Mesendoderm (in vitro differentiated cells): Measurements from ENCODE around the gene UNC119.

Experiments
- DNase-seq: peaks from one replicate; pipeline ENCODE4 v3.0.0; 2013
- H2AK5ac ChIP-seq: 2 replicates; pipeline ENCODE4 v1.6.1; 2013; ENCODE audit warnings: low read length, inconsistent platforms
- H2BK120ac ChIP-seq: 2 replicates; pipeline ENCODE4 v1.6.1; 2013; ENCODE audit warnings: low read depth, mild to moderate bottlenecking, low read length, moderate library complexity, mixed read lengths
- H2BK15ac ChIP-seq: replicated peaks from 2 replicates; pipeline ENCODE4 v1.6.1; 2013; ENCODE audit warnings: low read depth, mild to moderate bottlenecking, moderate library complexity
- H2BK5ac ChIP-seq: 2 replicates; pipeline ENCODE4 v1.6.1; 2013; ENCODE audit warnings: low read length, inconsistent platforms
- H3K18ac ChIP-seq: 2 replicates; pipeline ENCODE4 v1.6.1; 2013; ENCODE audit warnings: mild to moderate bottlenecking, low read length, mixed read lengths
- H3K23ac ChIP-seq: one replicate; pipeline ENCODE4 v1.6.1; 2013; ENCODE audit warnings: low read length
- H3K27ac ChIP-seq: 2 replicates; pipeline ENCODE4 v1.5.1; 2013; ENCODE audit warnings: low read depth, mild to moderate bottlenecking, inconsistent platforms, low read length, moderate library complexity
- H3K27me3 ChIP-seq: 2 replicates; pipeline ENCODE4 v1.6.1; 2013; ENCODE audit warnings: low read length, control low read depth, mild to moderate bottlenecking, inconsistent platforms; ENCODE audit not compliant: insufficient read depth, poor library complexity
- H3K36me3 ChIP-seq: 2 replicates; pipeline ENCODE4 v1.6.1; 2013; ENCODE audit warnings: low read length, inconsistent platforms; ENCODE audit not compliant: control insufficient read depth, insufficient read depth
- H3K4ac ChIP-seq: one replicate; pipeline ENCODE4 v1.6.1; 2013; ENCODE audit warnings: low read depth, mild to moderate bottlenecking, low read length, moderate library complexity
- H3K4me1 ChIP-seq: 2 replicates; pipeline ENCODE4 v1.6.1; 2013; ENCODE audit warnings: low read depth, low read length, inconsistent platforms; ENCODE audit not compliant: control insufficient read depth
- H3K4me2 ChIP-seq: 2 replicates; pipeline ENCODE4 v1.6.1; 2013; ENCODE audit warnings: low read length
- H3K4me3 ChIP-seq: 2 replicates; pipeline ENCODE4 v1.5.1; 2013; ENCODE audit warnings: mild to moderate bottlenecking, low read length
- H3K56ac ChIP-seq: one replicate; pipeline ENCODE4 v1.6.1; 2013; ENCODE audit warnings: low read length
- H3K79me1 ChIP-seq: 2 replicates; pipeline ENCODE4 v1.6.1; 2013; ENCODE audit warnings: low read length, inconsistent platforms
- H3K79me2 ChIP-seq: 2 replicates; pipeline ENCODE4 v1.6.1; 2013; ENCODE audit warnings: mild to moderate bottlenecking, low read length; ENCODE audit not compliant: control insufficient read depth, insufficient read depth
- H3K9ac ChIP-seq: 2 replicates; pipeline ENCODE4 v1.6.1; 2013; ENCODE audit warnings: low read length, inconsistent platforms
- H4K5ac ChIP-seq: one replicate; pipeline ENCODE4 v1.6.1; 2013; ENCODE audit warnings: low read length
- H4K8ac ChIP-seq: one replicate; pipeline ENCODE4 v1.6.1; 2013; ENCODE audit warnings: low read depth, mild to moderate bottlenecking, control low read depth, low read length, moderate library complexity
- WGBS: extraction: QIAGEN DNeasy Blood & Tissue Kit; methylation state at CpG from one replicate; pipeline ENCODE4 v1.1.7; 2013; ENCODE audit warnings: low lambda C conversion rate, missing lambda C conversion rate; ENCODE audit not compliant: insufficient coverage; ENCODE audit errors: extremely low coverage; 5-methylcytosine and 5-hydroxymethylcytosine counted together

UNC119 gene

DNA sequence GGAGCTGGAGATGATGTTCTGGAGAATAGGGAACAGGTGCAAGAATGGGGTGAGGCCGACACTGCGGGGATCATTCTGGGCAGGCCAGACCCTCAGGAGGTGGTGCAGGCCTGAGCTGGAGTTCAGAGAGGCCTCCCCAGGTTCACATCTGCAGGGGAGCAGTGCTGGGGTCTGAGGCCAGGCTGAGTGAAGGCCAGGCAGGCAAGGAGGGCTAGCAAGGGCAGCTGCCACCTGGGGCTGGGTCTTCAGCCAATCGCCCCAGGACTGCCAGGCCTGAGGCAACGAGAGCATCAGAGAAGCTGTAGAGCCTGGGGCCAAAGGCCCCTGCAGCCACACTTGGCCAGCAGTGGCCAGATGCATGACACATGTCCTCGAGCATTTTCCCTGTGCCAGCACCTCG, 31.7 kb downstream of the UNC119 start:
- Histone ChIP-seq H3K4me2 (no peak overlapping the region), H3K79me1 (no peaks in the 10 kb centered on the region), H3K27ac (no peak overlapping the region), H3K4me1 (no peaks in the 10 kb centered on the region), H3K4ac (no peak overlapping the region), H3K56ac (no peak overlapping the region), H2AK5ac (no peak overlapping the region), H3K23ac (no peak overlapping the region), H3K79me2 (no peaks in the 10 kb centered on the region), H3K36me3 (no peaks in the 10 kb centered on the region), H2BK5ac (no peak overlapping the region), H4K8ac (no peak overlapping the region), H4K5ac (no peak overlapping the region), H3K4me3 (no peak overlapping the region), H3K18ac (no peak overlapping the region), H2BK15ac (no peak overlapping the region), H3K27me3 (no peaks in the 10 kb centered on the region), H3K9ac (no peak overlapping the region), H2BK120ac (no peak overlapping the region)
- DNase-seq: no peak
- WGBS: no CpG with 5 or more reads among the region's 6 CpGs

DNA sequence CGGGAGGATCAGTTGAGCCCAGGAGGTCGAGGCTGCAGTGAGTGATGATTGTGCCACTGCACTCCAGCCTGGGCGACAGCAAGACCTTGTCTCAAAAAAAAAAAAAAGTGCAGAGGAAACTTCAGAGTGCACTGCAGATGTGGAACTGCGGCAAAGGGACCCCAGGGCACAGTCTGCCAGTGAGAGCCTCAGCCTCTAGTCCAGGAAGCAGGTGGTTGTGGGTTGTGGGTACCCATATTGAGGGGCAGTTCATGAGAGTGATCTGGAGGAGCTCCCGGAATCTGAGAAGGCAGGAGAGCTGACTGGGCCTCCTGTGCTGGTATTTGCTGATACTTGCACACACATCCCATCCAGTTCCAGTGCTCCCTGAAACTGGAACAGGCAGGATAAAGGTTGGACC, 33.2 kb downstream of the UNC119 start:
- Histone ChIP-seq H3K27ac (no peak overlapping the region), H3K18ac (no peak overlapping the region), H3K9ac (no peak overlapping the region), H3K23ac (no peak overlapping the region), H2BK15ac (no peak overlapping the region), H3K36me3 (no peaks in the 10 kb centered on the region), H3K79me1 (no peaks in the 10 kb centered on the region), H2BK5ac (no peak overlapping the region), H3K79me2 (no peaks in the 10 kb centered on the region), H3K4ac (no peak overlapping the region), H4K8ac (no peak overlapping the region), H2AK5ac (no peak overlapping the region), H2BK120ac (no peak overlapping the region), H4K5ac (no peak overlapping the region), H3K27me3 (no peaks in the 10 kb centered on the region), H3K4me3 (no peak overlapping the region), H3K4me2 (no peak overlapping the region), H3K4me1 (no peaks in the 10 kb centered on the region), H3K56ac (no peak overlapping the region)
- WGBS: no CpG with 5 or more reads among the region's 5 CpGs
- DNase-seq: no peak

DNA sequence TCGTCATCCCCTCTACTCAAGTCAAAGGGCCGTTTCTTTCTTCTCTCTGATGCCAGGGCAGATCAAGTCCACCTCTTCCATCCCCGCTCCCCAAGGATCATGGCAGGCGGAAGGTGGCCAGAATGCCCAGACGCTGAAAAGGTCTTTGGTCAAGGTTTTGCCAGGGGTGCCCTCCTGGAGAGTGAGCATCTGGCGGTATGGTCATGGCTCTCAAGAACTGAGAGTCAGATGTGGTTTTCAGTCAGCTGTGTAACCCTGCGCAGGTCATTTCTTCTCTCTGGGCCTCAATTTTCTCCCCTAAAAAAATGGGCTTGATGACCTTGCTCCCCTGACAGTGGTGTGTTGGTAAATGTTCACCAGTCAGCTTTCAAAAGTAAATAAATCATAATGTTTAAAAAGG, 33.8 kb downstream of the UNC119 start:
- no peak overlapping the region for H3K4me2 ChIP-seq
- no peak overlapping the region for H2BK120ac ChIP-seq
- H3K18ac ChIP-seq: no peak overlapping the region
- no peaks in the 10 kb centered on the region for H3K4me1 ChIP-seq
- no peak overlapping the region for H4K8ac ChIP-seq
- no peak overlapping the region for H2BK15ac ChIP-seq
- no peaks in the 10 kb centered on the region for H3K79me2 ChIP-seq
- no peak overlapping the region for H2AK5ac ChIP-seq
- no peaks in the 10 kb centered on the region for H3K79me1 ChIP-seq
- no peaks in the 10 kb centered on the region for H3K27me3 ChIP-seq
- H3K4ac ChIP-seq: no peak overlapping the region
- H4K5ac ChIP-seq: no peak overlapping the region
- H3K23ac ChIP-seq: no peak overlapping the region
- no peak overlapping the region for H3K4me3 ChIP-seq
- no CpG with 5 or more reads among the region's 7 CpGs for WGBS
- H3K27ac ChIP-seq: no peak overlapping the region
- H3K56ac ChIP-seq: no peak overlapping the region
- no peak for DNase-seq
- no peak overlapping the region for H2BK5ac ChIP-seq
- no peak overlapping the region for H3K9ac ChIP-seq
- H3K36me3 ChIP-seq: no peaks in the 10 kb centered on the region

DNA sequence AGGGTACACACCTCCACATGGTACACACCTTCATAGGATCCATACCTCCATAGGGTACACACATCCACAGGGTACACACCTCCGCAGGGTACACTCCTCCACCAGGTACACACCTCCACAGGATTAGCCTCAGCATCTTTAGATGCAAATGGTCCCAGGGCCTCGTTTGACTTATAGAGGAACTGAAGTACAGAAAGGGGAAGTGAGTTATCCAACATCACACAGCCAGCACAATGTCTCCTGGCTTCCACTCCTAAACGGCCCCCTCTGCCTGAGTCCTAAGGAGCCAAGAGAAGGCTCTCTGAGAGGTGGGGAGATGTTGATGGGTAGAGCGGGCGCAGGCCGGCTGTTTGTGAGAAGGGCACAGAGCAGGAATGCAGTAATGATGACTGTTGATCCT, 34.3 kb downstream of the UNC119 start:
- Histone ChIP-seq H4K8ac (no peak overlapping the region), H3K4me2 (no peak overlapping the region), H2AK5ac (no peak overlapping the region), H3K36me3 (no peaks in the 10 kb centered on the region), H3K56ac (no peak overlapping the region), H3K27ac (no peak overlapping the region), H3K4ac (no peak overlapping the region), H3K18ac (no peak overlapping the region), H3K79me2 (no peaks in the 10 kb centered on the region), H2BK5ac (no peak overlapping the region), H3K27me3 (no peaks in the 10 kb centered on the region), H3K9ac (no peak overlapping the region), H3K4me3 (no peak overlapping the region), H3K79me1 (no peaks in the 10 kb centered on the region), H3K23ac (no peak overlapping the region), H2BK120ac (no peak overlapping the region), H3K4me1 (no peaks in the 10 kb centered on the region), H4K5ac (no peak overlapping the region), H2BK15ac (no peak overlapping the region)
- no peak for DNase-seq
- WGBS: no CpG with 5 or more reads among the region's 6 CpGs

DNA sequence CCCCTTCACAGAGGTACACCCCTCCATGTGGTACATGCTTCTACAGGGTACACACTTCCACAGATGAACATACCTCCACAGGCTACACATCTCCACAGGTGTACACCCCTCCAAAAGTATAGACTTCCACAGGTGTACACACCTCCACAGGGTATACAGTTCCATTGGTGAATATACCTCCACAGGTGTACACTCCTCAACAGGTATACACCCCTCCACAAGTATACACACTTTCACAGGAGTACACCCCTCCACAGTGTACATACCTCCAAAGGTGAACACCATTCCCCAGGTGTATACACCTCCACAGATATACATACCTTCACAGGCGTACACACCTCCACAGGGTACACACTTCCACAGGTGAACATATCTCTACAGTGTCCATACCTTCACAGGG, 36.9 kb downstream of the UNC119 start:
- no peak overlapping the region for H3K56ac ChIP-seq
- no peak overlapping the region for H3K18ac ChIP-seq
- no peak overlapping the region for H2BK120ac ChIP-seq
- H4K5ac ChIP-seq: no peak overlapping the region
- no peak overlapping the region for H4K8ac ChIP-seq
- H3K4ac ChIP-seq: no peak overlapping the region
- H3K4me2 ChIP-seq: no peak overlapping the region
- no peak overlapping the region for H3K4me3 ChIP-seq
- H2BK5ac ChIP-seq: no peak overlapping the region
- no peak overlapping the region for H3K9ac ChIP-seq
- DNase-seq: no peak
- no peaks in the 10 kb centered on the region for H3K79me2 ChIP-seq
- no CpG with 5 or more reads among the region's 1 CpG for WGBS
- no peak overlapping the region for H3K23ac ChIP-seq
- H3K79me1 ChIP-seq: no peaks in the 10 kb centered on the region
- H2BK15ac ChIP-seq: no peak overlapping the region
- H3K27me3 ChIP-seq: no peaks in the 10 kb centered on the region
- H3K36me3 ChIP-seq: no peaks in the 10 kb centered on the region
- no peaks in the 10 kb centered on the region for H3K4me1 ChIP-seq
- H3K27ac ChIP-seq: no peak overlapping the region
- H2AK5ac ChIP-seq: no peak overlapping the region

DNA sequence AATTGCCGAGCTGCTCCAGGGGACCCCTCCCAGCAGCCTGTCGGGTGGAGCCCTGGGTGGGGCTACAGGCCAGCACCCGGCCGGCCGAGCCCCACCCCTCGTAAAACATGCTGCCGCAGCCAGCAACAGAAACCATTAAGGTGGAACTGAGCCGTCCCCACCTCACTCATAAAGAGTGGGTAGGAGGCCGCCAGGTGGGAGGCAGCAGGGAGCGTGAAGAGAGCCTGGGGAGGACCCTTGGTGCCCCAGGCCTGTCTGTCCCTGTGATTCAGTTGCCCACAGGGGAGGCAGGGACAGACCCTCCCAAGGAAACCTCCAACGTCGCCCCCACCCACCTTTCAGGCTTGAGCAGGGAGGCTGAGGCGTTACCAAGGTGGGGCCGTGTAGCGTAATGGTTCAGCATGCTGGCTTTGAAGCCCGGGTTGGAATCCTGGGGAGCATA, 37.8 kb downstream of the UNC119 start:
- Histone ChIP-seq H3K36me3 (no peaks in the 10 kb centered on the region), H3K79me2 (no peaks in the 10 kb centered on the region), H3K27ac (no peak overlapping the region), H3K4me3 (no peak overlapping the region), H3K27me3 (no peaks in the 10 kb centered on the region), H3K4ac (no peak overlapping the region), H3K18ac (no peak overlapping the region), H3K4me2 (no peak overlapping the region), H2BK5ac (no peak overlapping the region), H3K23ac (no peak overlapping the region), H3K56ac (no peak overlapping the region), H2BK15ac (no peak overlapping the region), H3K79me1 (no peaks in the 10 kb centered on the region), H2BK120ac (no peak overlapping the region), H3K9ac (no peak overlapping the region), H3K4me1 (no peaks in the 10 kb centered on the region), H4K8ac (no peak overlapping the region), H4K5ac (no peak overlapping the region), H2AK5ac (no peak overlapping the region)
- no CpG with 5 or more reads among the region's 16 CpGs for WGBS
- no peak for DNase-seq
